PFSK-1 (cell line): Measurements from ENCODE around the gene IL2RA.

Experiments
- POLR2AphosphoS5 ChIP-seq: IDR thresholded peaks from 2 replicates; pipeline ENCODE4 v1.6.1; 2012; ENCODE audit warnings: low read depth, mild to moderate bottlenecking, control low read depth, low read length, moderate library complexity
- SIN3A ChIP-seq: IDR thresholded peaks from 2 replicates; pipeline ENCODE4 v1.6.1; 2012; ENCODE audit warnings: mild to moderate bottlenecking, low read length, moderate library complexity, borderline replicate concordance; ENCODE audit not compliant: insufficient read depth
- TAF1 ChIP-seq: IDR thresholded peaks from 2 replicates; pipeline ENCODE4 v1.6.1; 2012; ENCODE audit warnings: low read length, control low read depth, borderline replicate concordance; ENCODE audit not compliant: insufficient read depth
- TF ChIP-seq, protein P1 (sequence below), 2 experiments: IDR thresholded peaks; 2 replicates each; pipeline versions ENCODE4 v1.6.1 to v1.8.0; 2011 to 2012; ENCODE audit warnings: low read depth in 2 of 2, low read length in 2 of 2, control low read depth in 1 of 2, inconsistent platforms in 1 of 2, mild to moderate bottlenecking in 1 of 2, moderate library complexity in 1 of 2; ENCODE audit not compliant: insufficient read depth in 1 of 2

DNA sequence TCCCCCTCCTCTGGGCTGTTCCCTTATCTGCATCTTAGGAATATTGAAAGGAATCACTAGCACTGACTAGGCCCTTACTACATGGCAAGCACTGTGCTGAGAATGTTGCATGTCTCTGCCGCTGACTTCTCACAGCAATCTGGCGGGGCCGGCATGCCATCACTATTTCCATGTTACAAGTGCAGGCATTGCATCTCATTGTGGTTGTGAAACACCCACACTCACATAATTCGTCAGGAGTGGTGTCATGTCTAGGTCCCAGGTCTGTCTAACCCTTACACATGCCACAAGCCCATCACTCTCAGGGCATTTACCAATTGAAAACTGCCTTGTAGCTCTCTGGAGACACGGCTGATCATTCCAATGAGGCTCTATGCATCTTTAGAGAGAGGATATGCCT is 8.5 kb upstream of the IL2RA start:
- TF ChIP-seq SIN3A (no peak), POLR2AphosphoS5 (no peak), TAF1 (no peak)
- TF ChIP-seq, protein P1, sequence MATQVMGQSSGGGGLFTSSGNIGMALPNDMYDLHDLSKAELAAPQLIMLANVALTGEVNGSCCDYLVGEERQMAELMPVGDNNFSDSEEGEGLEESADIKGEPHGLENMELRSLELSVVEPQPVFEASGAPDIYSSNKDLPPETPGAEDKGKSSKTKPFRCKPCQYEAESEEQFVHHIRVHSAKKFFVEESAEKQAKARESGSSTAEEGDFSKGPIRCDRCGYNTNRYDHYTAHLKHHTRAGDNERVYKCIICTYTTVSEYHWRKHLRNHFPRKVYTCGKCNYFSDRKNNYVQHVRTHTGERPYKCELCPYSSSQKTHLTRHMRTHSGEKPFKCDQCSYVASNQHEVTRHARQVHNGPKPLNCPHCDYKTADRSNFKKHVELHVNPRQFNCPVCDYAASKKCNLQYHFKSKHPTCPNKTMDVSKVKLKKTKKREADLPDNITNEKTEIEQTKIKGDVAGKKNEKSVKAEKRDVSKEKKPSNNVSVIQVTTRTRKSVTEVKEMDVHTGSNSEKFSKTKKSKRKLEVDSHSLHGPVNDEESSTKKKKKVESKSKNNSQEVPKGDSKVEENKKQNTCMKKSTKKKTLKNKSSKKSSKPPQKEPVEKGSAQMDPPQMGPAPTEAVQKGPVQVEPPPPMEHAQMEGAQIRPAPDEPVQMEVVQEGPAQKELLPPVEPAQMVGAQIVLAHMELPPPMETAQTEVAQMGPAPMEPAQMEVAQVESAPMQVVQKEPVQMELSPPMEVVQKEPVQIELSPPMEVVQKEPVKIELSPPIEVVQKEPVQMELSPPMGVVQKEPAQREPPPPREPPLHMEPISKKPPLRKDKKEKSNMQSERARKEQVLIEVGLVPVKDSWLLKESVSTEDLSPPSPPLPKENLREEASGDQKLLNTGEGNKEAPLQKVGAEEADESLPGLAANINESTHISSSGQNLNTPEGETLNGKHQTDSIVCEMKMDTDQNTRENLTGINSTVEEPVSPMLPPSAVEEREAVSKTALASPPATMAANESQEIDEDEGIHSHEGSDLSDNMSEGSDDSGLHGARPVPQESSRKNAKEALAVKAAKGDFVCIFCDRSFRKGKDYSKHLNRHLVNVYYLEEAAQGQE (IDR thresholded peaks at IDR 0.05; ENCODE audit: insufficient read depth in 1 of 2, low read depth in 2 of 2, low read length in 2 of 2): no peak
